ENCODE data around the gene GOT1. TPM values are rescaled to one million over a fixed set of nuclear protein-coding genes. Genes with fewer than 3 reads are reported as not detected.

GOT1 gene
- total RNA-seq, 1 donor from 2014 or later, result 17.4 TPM

GRCh38 chr10:99431190-99431760 lies 851 bp upstream of the GOT1 start:
- H3K27ac ChIP-seq, result peak overlapping the region; percentile 87
- H3K27me3 ChIP-seq, result no peaks in the 10 kb centered on the region
- no peak for TF ChIP-seq POLR2AphosphoS5 (IDR thresholded peaks at IDR 0.05; ENCODE audit: insufficient read depth in 1 of 2, low read depth in 1 of 2)
- TF ChIP-seq POLR2A (IDR thresholded peaks at IDR 0.05), result no peak
- TF ChIP-seq, protein P1, sequence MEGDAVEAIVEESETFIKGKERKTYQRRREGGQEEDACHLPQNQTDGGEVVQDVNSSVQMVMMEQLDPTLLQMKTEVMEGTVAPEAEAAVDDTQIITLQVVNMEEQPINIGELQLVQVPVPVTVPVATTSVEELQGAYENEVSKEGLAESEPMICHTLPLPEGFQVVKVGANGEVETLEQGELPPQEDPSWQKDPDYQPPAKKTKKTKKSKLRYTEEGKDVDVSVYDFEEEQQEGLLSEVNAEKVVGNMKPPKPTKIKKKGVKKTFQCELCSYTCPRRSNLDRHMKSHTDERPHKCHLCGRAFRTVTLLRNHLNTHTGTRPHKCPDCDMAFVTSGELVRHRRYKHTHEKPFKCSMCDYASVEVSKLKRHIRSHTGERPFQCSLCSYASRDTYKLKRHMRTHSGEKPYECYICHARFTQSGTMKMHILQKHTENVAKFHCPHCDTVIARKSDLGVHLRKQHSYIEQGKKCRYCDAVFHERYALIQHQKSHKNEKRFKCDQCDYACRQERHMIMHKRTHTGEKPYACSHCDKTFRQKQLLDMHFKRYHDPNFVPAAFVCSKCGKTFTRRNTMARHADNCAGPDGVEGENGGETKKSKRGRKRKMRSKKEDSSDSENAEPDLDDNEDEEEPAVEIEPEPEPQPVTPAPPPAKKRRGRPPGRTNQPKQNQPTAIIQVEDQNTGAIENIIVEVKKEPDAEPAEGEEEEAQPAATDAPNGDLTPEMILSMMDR (IDR thresholded peaks at IDR 0.05), result no peak
- peak overlapping the region; percentile 55 to 90 for H3K4me3 ChIP-seq
- peaks cover 0 to 7% of the 10 kb centered on the region in 2 donors for H3K36me3 ChIP-seq
- peak in 1 of 2 donors; percentile 90 for DNase-seq (ENCODE audit: extremely low spot score in 2 of 2)
- H3K4me1 ChIP-seq, result peaks cover 28% of the 10 kb centered on the region
- H3K9me3 ChIP-seq, result no peaks in the 10 kb centered on the region
- intact Hi-C loops (cut with DNase I), result no loop called here

DNA sequence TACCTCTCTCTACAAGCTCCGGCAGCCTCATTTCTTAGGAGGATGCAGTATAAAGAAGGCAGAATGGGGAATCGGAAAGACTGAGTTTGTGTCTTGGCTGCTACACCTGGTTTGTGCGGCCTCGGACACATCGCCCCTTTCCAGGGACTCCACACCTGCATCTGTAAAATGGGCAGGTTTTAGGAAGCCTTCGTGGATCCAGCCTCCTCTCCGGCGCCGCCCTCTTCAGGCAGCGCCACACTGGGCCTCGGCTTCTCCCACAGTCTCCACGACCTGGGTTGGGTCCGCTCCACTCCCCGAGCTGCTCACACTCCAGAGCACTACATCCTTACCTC lies 341 bp downstream of the GOT1 start:
- peaks cover 26% of the 10 kb centered on the region for H3K4me1 ChIP-seq
- H3K27ac ChIP-seq, result peak overlapping the region; percentile 87
- DNase-seq (ENCODE audit: extremely low spot score in 2 of 2), result peak in 1 of 2 donors; percentile 89
- intact Hi-C loops (cut with DNase I), result no loop called here
- no peaks in the 10 kb centered on the region for H3K27me3 ChIP-seq
- H3K36me3 ChIP-seq, result peaks cover 0 to 9% of the 10 kb centered on the region in 2 donors
- H3K9me3 ChIP-seq, result no peaks in the 10 kb centered on the region
- no peak for TF ChIP-seq POLR2A (IDR thresholded peaks at IDR 0.05)
- no peak for TF ChIP-seq POLR2AphosphoS5 (IDR thresholded peaks at IDR 0.05; ENCODE audit: insufficient read depth in 1 of 2, low read depth in 1 of 2)
- TF ChIP-seq, protein P1 (IDR thresholded peaks at IDR 0.05), result no peak
- peak overlapping the region; percentile 55 to 90 for H3K4me3 ChIP-seq

DNA sequence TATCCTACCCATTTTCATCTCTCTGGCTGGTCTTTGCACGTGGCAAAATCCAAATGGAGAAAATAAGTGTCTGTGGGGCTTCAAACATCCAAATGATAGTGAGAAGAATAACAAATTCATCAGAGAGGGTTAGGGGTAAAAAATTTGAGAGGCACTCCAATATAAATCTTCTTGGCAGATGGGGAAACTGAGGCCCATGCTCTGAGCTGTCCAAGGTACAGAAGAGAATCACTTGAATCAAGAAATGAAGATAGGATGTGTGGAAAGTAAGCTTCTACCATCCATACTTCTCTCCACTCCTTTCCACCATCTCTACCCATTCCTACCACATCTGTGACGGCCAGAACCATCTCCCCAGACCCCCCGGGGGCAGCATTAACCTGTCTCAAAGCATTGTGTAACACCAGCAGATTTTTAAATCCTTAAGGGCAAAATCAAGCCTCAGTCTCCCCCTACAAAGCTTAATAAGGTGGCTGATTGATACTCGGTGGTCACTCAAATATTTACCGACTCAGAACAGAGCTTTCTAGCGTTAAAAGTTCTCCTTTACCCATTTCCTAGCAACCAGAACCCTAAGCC lies 818 bp downstream of the GOT1 start:
- Histone ChIP-seq H3K4me1 (peaks cover 26% of the 10 kb centered on the region), H3K9me3 (no peaks in the 10 kb centered on the region), H3K4me3 (peak overlapping the region; percentile 55 to 90), H3K36me3 (peaks cover 0 to 13% of the 10 kb centered on the region in 2 donors), H3K27ac (peak overlapping the region; percentile 87), H3K27me3 (no peaks in the 10 kb centered on the region)
- no peak for TF ChIP-seq POLR2AphosphoS5 (IDR thresholded peaks at IDR 0.05; ENCODE audit: insufficient read depth in 1 of 2, low read depth in 1 of 2)
- TF ChIP-seq, protein P1 (IDR thresholded peaks at IDR 0.05), result no peak
- no peak for TF ChIP-seq POLR2A (IDR thresholded peaks at IDR 0.05)
- no peak for DNase-seq (ENCODE audit: extremely low spot score in 2 of 2)
- intact Hi-C loops (cut with DNase I), result no loop called here

DNA sequence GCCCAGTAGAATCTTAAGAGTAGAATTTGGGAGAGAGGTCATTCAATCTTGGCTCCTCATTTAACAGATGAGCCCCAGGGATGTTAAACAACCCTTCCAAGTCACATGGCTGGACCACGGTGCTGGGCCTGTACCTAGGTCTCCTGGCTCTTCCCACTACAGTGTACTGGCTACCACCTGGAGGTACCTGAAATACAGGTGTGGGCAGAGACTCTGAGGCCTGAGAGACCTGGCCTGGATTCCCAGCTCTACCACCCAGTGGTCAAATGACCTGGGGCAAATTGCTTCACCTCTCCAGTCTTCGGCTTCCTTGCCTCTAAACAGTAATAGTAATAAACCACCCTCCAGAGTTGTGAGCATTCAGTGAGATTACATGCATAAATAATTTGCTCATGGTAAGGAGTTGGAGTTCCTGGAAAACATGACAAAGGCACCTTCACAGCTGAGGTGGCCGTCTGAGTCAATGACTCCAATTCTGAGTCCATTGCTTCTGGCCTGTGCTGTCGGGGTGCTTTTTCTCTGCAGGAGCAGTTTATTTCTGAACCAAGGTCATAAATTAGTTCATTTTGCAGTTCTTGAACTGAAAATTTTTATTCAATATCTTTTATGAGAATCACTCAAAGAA lies 2.7 kb downstream of the GOT1 start:
- DNase-seq (ENCODE audit: extremely low spot score in 2 of 2), result no peak
- intact Hi-C loops (cut with DNase I), result no loop called here
- Histone ChIP-seq H3K27ac (no peak overlapping the region), H3K27me3 (no peaks in the 10 kb centered on the region), H3K9me3 (no peaks in the 10 kb centered on the region), H3K4me1 (peaks cover 26% of the 10 kb centered on the region), H3K4me3 (no peak overlapping the region), H3K36me3 (peaks cover 0 to 7% of the 10 kb centered on the region in 2 donors)
- TF ChIP-seq, protein P1 (IDR thresholded peaks at IDR 0.05), result no peak
- TF ChIP-seq POLR2AphosphoS5 (IDR thresholded peaks at IDR 0.05; ENCODE audit: insufficient read depth in 1 of 2, low read depth in 1 of 2), result no peak
- no peak for TF ChIP-seq POLR2A (IDR thresholded peaks at IDR 0.05)

DNA sequence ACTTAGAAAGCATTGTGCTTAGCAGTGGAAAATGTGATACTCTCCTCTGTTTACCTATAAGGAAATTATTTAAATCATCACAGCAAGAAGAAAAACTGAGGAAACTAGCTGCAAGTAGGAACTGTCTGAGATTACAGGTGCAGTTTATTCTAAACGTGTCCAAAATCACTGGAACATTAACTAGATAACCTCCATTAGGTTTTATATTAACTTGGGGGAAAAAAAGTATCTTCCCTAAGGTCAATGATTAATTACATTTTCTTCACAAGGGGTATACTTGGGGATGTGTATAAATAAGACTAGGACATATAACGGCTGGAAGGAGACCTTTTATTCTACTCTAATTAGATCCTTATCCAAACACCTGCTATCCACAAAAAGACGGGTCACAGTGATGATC lies 3.7 kb downstream of the GOT1 start:
- no peak overlapping the region for H3K4me3 ChIP-seq
- intact Hi-C loops (cut with DNase I), result no loop called here
- H3K9me3 ChIP-seq, result no peaks in the 10 kb centered on the region
- no peak for DNase-seq (ENCODE audit: extremely low spot score in 2 of 2)
- H3K4me1 ChIP-seq, result peaks cover 18% of the 10 kb centered on the region
- H3K27me3 ChIP-seq, result no peaks in the 10 kb centered on the region
- TF ChIP-seq, protein P1 (IDR thresholded peaks at IDR 0.05), result no peak
- TF ChIP-seq POLR2A (IDR thresholded peaks at IDR 0.05) (no peak), POLR2AphosphoS5 (IDR thresholded peaks at IDR 0.05; ENCODE audit: insufficient read depth in 1 of 2, low read depth in 1 of 2) (no peak)
- peaks cover 0 to 7% of the 10 kb centered on the region in 2 donors for H3K36me3 ChIP-seq
- H3K27ac ChIP-seq, result no peak overlapping the region

All from vagina (tissue), 2 donors.